Duodenal mucosa (tissue), 2 donors: ENCODE results near the gene GSTK1.
"Not testable (repeated sequence)": the region's sequence is repeated elsewhere in the genome, so short reads cannot be mapped to it uniquely, and the experiment has no call there.

ENCODE experiments used
- H3K27ac ChIP-seq: one replicate; pipeline ENCODE4 v1.7.0; 2013; ENCODE audit warnings: low read depth, low read length
- H3K27me3 ChIP-seq, 2 donors: one replicate each; pipeline ENCODE4 v1.7.0; 2013; ENCODE audit warnings: low read length in 2 of 2, control low read depth in 1 of 2; ENCODE audit not compliant: insufficient read depth in 2 of 2, control insufficient read depth in 1 of 2
- H3K36me3 ChIP-seq, 2 donors: one replicate each; pipeline ENCODE4 v1.7.0; 2013; ENCODE audit warnings: low read length in 2 of 2, control low read depth in 1 of 2; ENCODE audit not compliant: insufficient read depth in 2 of 2, control insufficient read depth in 1 of 2
- H3K4me1 ChIP-seq, 2 donors: one replicate each; pipeline ENCODE4 v1.7.0; 2013; ENCODE audit warnings: low read length in 2 of 2, control low read depth in 1 of 2; ENCODE audit not compliant: insufficient read depth in 2 of 2, control insufficient read depth in 1 of 2
- H3K4me3 ChIP-seq, 2 donors: one replicate each; pipeline ENCODE4 v1.7.0; 2013; ENCODE audit warnings: low read length in 2 of 2, low read depth in 1 of 2
- H3K9ac ChIP-seq, 2 donors: one replicate each; pipeline ENCODE4 v1.7.0; 2013; ENCODE audit warnings: low read length in 2 of 2, low read depth in 1 of 2
- H3K9me3 ChIP-seq, 2 donors: one replicate each; pipeline ENCODE4 v1.7.0; 2013; ENCODE audit warnings: low read length in 2 of 2, control low read depth in 1 of 2; ENCODE audit not compliant: control insufficient read depth in 1 of 2

Gene GSTK1

DNA sequence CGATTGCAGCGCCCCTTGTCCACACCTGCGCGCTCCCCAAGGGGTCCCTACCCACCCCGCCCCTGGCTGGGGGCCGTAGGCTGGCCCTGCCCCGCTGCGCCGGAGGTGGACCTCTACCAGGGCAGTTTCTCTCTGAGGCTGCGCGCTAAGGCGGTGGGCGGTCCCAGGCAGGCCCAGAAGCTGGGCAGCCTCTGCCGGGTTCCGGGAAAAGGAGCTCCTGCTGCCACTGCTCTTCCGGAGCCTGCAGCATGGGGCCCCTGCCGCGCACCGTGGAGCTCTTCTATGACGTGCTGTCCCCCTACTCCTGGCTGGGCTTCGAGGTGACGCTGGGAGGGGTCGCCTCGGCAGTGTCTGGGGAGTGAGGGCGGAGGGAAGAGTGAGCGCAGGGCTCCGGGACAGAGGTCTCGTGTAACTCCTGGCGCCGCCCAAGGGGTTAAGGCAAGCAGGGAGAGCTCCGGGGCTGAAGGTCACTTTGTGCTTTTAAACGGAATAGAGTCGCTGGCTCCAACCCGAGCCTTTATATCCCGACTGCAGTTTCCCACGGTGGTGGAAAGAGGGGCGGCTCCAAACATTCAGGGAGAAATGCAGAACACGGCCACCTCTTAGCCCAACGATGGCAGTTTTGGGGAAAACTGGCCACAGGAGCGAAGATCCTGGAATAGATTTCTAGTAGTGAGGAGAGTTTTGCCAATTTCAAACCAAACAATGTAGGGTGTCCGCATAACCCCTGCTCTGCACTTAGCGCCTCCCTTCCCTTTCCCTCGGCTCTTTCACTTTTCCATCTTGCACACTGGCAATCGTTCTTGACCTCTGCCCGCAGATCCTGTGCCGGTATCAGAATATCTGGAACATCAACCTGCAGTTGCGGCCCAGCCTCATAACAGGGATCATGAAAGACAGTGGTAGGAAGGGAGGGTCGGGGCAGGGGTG lies at the start of gene GSTK1:
Gene GSTK1 (plus strand): TSS at position 176 of the 930 bp plus-strand sequence. CDS start 73 bp downstream, at position 249.
- H3K27me3 ChIP-seq = no peaks in the 10 kb centered on the region
- peak within 1 kb of the TSS; percentile 92 for H3K27ac ChIP-seq
- peaks cover 20 to 25% of the 10 kb centered on the region in 2 donors for H3K36me3 ChIP-seq
- peak within 1 kb of the TSS; percentile 81 to 92 for H3K9ac ChIP-seq
- no peaks in the 10 kb centered on the region for H3K9me3 ChIP-seq
- H3K4me3 ChIP-seq = peak within 1 kb of the TSS; percentile 94 to 97
- H3K4me1 ChIP-seq = peaks cover 49 to 58% of the 10 kb centered on the region in 2 donors

GRCh38 chr7:143213478-143213877 lies 49.8 kb upstream of the GSTK1 start:
- H3K27me3 ChIP-seq, H3K27ac ChIP-seq, H3K4me1 ChIP-seq, H3K36me3 ChIP-seq, H3K9me3 ChIP-seq, H3K9ac ChIP-seq, H3K4me3 ChIP-seq: not testable (repeated sequence)

- Histone ChIP-seq H3K27ac (no peak overlapping the region), H3K27me3 (peaks cover 0 to 9% of the 10 kb centered on the region in 2 donors), H3K36me3 (no peaks in the 10 kb centered on the region), H3K9ac (no peak overlapping the region), H3K4me3 (no peak overlapping the region), H3K9me3 (no peaks in the 10 kb centered on the region), H3K4me1 (no peaks in the 10 kb centered on the region)
Measured at GRCh38 chr7:143214789-143215679, 48.2 kb upstream of the GSTK1 start.

DNA sequence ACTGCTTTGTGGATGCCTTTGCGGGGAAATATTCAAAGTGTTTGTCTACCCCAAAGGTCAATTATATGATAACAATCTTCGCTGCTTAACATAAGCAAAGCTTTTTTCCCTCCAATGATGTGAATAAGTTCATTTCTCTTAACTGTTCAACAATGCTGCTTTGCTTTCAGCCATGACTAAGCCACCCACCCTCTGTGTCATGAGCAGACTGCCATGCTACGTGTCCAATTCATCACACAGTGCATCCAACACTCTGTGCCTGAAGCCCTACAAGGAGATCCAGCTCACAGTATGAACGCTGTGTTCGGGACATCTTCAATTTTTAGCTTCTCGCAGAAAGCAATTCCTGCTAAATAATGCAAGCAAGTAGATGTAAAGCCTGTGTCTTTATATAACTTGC lies 47.1 kb upstream of the GSTK1 start:
- Histone ChIP-seq H3K9ac (no peak overlapping the region), H3K27me3 (peaks cover 0 to 9% of the 10 kb centered on the region in 2 donors), H3K4me3 (no peak overlapping the region), H3K9me3 (no peaks in the 10 kb centered on the region), H3K4me1 (no peaks in the 10 kb centered on the region), H3K27ac (no peak overlapping the region), H3K36me3 (no peaks in the 10 kb centered on the region)

DNA sequence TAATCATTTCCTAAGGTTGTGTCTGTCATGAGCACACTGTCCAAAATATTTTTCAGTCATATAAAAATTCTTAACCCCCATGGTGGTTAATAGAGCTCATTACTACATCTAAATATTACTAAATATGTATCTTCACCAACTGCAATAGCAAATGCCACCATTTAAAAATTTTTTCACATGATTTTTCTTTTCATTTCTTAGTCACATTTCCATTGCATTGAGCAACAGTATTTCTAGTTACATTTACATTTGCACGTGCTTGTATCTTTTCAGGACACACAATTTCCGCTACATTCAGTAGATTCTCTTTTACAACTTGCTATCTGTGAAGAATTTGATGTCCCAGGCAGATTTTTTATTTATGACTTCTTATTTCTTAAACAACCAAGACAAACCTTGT lies 46.6 kb upstream of the GSTK1 start:
- no peak overlapping the region for H3K27ac ChIP-seq

GRCh38 chr7:143217806-143218205 lies 45.4 kb upstream of the GSTK1 start:
- H3K27ac ChIP-seq = no peak overlapping the region
- peaks cover 0 to 9% of the 10 kb centered on the region in 2 donors for H3K27me3 ChIP-seq
- no peaks in the 10 kb centered on the region for H3K9me3 ChIP-seq
- no peaks in the 10 kb centered on the region for H3K4me1 ChIP-seq
- H3K36me3 ChIP-seq = no peaks in the 10 kb centered on the region
- no peak overlapping the region for H3K4me3 ChIP-seq
- H3K9ac ChIP-seq = no peak overlapping the region

More for the DNA sequence above, 46.6 kb upstream of the GSTK1 start:
- Histone ChIP-seq H3K4me1 (no peaks in the 10 kb centered on the region), H3K4me3 (no peak overlapping the region), H3K9me3 (no peaks in the 10 kb centered on the region), H3K27me3 (peaks cover 0 to 9% of the 10 kb centered on the region in 2 donors), H3K36me3 (no peaks in the 10 kb centered on the region), H3K9ac (no peak overlapping the region)

GRCh38 chr7:143221286-143221685 lies 42.0 kb upstream of the GSTK1 start:
- Histone ChIP-seq H3K9me3 (no peaks in the 10 kb centered on the region), H3K27ac (no peak overlapping the region), H3K4me1 (no peaks in the 10 kb centered on the region), H3K36me3 (no peaks in the 10 kb centered on the region), H3K4me3 (no peak overlapping the region), H3K27me3 (peaks cover 0 to 9% of the 10 kb centered on the region in 2 donors), H3K9ac (no peak overlapping the region)

GRCh38 chr7:143221737-143222136 lies 41.5 kb upstream of the GSTK1 start, which contains the start of gene TAS2R40:
Gene TAS2R40 (plus strand): TSS chr7:143222037. CDS start chr7:143222079, 42 bp downstream.
- H3K27me3 ChIP-seq = peaks cover 0 to 9% of the 10 kb centered on the region in 2 donors
- H3K27ac ChIP-seq = no peak within 1 kb of the TSS

GRCh38 chr7:143222782-143223181 lies 40.5 kb upstream of the GSTK1 start:
- no peaks in the 10 kb centered on the region for H3K9me3 ChIP-seq
- H3K27me3 ChIP-seq = peaks cover 0 to 8% of the 10 kb centered on the region in 2 donors
- H3K4me3 ChIP-seq = no peak overlapping the region
- no peak overlapping the region for H3K9ac ChIP-seq
- H3K4me1 ChIP-seq = no peaks in the 10 kb centered on the region
- H3K27ac ChIP-seq = no peak overlapping the region
- H3K36me3 ChIP-seq = no peaks in the 10 kb centered on the region

More at GRCh38 chr7:143221737-143222136, 41.5 kb upstream of the GSTK1 start, which contains the start of gene TAS2R40:
- Histone ChIP-seq H3K4me3 (no peak within 1 kb of the TSS), H3K9me3 (no peaks in the 10 kb centered on the region), H3K4me1 (no peaks in the 10 kb centered on the region), H3K36me3 (no peaks in the 10 kb centered on the region), H3K9ac (no peak within 1 kb of the TSS)
